LoVo (cell line): ENCODE measurements around the gene LCLAT1.
A peak's percentile ranks its signal among the peaks of the same experiment; 100 is the strongest.

ENCODE experiments used
- DNase-seq: peaks from one replicate; pipeline ENCODE4 v3.0.0-alpha.2; 2016; ENCODE audit warnings: low spot score

Gene LCLAT1

GRCh38 chr2:30447149-30448045 lies at the start of gene LCLAT1:
LCLAT1 (plus strand) TSS chr2:30447246; CDS start chr2:30525591, 78,345 bp downstream.
- peak; percentile 78 for DNase-seq

GRCh38 chr2:30398084-30398873 lies 48.8 kb upstream of the LCLAT1 start:
- no peak for DNase-seq

DNA sequence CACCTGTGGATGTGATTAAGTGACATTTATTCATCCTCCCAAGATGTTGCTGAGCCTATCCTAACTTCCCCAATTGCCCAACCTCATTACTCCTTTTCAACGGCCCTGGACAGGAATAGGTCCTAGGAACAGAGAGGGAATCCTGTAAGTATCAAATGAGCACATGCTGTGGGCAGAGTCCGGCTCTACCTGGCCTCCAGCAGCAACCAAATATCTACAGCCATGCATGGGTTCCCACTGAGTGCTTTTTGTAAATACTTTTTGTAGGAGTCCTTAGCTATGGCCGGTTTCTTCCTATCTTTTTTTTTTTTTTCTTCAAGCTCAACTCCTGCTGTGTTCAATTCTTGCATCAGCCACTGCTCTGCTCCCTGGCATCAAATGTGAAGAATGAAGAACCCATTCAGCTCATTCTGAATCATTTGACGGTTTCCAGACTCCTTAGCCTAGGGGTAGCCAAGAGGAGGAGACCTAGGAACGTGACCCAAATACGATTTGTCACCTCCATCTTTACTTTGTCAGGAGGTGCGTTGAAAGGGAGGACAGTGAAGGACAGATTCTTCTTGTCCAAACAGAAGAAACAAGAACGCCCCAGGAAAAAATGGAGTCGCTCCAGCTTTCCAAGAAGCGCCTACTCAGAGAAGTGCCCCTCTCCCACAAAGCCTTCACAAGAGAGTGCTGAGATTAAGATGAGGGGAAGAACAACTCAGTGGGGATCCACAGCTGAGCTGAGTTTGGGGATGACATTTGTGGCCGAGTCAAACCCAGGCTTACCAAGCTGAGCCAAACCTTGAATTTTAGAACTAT lies 46.7 kb upstream of the LCLAT1 start:
- DNase-seq: no peak

GRCh38 chr2:30402441-30403182 lies 44.4 kb upstream of the LCLAT1 start:
- DNase-seq: no peak

DNA sequence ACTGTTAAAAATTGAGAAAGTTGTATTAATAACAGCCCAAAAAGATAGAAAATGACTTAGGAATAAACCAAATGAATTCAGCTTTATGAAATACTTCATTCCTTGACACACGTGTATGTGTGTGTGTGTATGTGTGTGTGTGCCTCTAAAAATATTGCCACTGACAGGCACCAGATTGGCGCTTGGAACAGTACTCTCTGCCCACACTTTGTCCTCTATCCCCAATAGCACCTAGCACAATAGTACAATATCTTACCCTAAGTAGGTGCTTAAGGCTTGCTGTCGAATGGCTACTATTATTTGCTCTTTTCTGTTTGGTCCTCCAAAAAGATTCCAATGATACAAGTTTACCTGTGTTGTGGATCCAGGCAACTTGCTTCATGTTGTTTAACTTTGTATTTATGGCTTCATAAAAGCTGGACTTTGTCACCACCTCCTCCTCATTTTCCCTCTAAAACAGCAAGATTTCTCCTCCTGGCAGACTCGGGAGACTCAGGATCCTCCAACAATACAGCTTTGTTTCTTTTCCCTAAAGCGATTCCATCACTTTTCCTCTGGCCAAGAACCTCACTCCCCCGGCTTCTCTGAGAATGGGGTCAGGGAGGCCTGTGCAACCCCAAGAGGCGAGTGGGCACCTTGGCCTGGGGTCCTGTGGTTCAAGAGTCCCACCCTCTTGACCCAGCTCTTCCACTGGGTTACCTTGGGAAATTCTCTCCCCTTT lies 43.3 kb upstream of the LCLAT1 start:
- DNase-seq: peak; percentile 5

DNA sequence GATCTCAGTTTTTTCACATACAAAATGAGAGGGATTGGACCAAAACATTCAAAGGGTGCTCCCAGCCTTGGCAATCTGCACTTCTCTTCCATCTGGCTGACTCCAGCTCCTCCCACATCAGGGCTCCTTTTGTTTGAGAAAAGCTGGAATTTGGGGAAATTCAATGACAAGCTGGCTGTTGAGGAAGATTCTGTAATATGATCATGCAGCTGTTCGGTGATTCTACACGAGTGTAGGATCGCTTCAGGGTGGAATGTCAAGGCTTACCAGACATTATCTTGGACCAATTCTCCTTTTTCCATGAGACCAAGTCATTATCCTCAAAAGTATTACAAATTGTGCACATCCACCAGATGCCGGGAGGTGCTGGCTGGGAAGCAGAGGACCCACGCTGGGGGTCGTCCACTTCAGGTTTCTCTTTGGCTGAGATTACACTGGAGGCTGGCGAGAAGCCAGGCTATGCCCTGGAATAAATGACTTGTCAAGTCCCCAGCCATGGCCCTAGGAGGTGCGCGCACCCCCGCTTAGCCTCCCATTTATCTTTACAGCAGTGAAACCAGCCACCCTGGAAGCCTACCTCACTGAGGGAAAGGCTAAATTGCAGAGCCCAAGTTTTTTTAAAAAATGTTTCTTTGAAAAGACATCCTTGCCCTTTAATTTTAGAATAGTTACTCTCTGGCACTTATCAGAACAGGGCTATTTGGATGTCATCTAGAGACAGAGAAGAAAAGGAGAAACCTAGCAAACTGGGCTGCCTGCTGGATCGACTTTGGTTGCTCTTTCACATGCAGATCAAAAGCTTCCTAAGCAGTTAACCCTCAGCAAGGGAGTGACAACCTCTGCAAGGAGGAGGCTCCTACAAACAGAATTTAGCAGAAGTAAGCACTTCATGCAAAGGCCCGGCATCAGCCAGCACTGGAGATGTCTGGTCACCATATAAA lies 42.5 kb upstream of the LCLAT1 start:
- DNase-seq: no peak

GRCh38 chr2:30405260-30405605 lies 41.8 kb upstream of the LCLAT1 start:
- DNase-seq: no peak

DNA sequence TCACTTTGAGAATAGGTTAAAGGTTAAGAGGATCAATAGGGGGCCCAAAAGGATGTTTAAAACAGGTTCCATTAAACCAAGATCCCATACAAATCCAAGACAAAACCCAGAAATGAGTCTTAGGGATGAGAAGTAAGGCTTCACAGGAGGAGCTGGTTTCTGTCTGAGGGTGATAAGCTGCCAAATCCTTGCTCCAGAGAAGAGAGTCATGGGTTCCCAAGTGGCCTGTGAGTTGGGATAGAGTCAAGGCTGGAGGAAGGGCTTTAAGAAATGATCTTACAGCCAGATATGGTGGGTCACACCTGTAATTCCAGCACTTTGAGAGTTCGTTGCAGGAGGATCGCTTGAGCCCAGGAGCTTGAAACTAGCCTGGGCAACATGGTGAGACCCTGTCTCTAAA lies 40.2 kb upstream of the LCLAT1 start:
- no peak for DNase-seq

DNA sequence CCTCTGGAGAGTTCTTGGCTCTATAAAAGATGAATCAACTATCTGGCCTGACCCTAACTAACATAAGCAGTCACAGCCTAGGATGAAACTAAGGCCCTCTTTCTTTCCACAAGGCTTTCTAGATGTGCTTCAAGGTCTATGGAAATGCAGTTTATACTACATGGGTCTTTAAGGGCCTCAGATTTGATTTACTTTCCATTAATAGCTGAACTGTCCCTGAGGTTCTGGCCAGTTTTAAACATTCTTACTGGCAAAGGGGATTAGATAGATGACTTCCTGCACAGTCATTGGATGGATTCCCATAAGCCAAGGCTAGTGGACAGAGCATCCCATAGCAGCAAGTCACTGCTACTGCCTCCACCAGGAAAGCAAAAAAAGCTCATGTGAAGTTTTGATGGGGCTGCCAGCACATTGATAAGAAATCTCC lies 38.1 kb upstream of the LCLAT1 start:
- no peak for DNase-seq

GRCh38 chr2:30410217-30410616 lies 36.8 kb upstream of the LCLAT1 start:
- no peak for DNase-seq

DNA sequence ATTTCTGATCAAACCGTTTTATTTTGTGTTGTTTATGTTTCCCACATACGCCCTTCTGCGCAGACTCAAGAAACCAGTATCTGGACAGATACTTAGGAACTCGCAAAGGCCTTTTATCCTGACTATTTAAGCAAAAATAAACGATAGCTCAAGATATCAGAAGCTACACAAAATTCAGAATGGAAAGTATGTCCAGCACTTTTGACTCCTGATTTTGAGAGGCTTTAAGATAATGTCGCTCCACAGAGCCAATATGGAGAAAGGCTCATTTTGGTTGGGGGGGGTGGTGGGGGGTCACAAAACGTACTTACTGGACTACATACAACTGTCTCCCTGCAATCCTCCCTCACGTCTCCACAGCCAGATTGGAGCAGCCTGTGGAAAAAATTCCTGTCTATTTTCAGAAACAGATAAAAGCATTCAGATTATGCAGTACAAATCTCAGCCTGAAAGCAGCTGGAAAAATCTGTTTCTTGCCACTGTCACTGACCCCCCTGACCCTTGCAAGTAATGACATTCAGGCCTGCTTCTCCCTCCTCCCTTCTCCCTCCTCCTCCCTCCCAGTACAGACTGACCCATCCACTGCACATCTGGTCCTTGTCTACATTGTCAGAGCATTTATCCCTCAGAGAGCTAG lies 34.9 kb upstream of the LCLAT1 start:
- no peak for DNase-seq

- DNase-seq: no peak
These were observed 34.1 kb upstream of the LCLAT1 start for GRCh38 chr2:30412684-30413570.

GRCh38 chr2:30414961-30415360 lies 32.1 kb upstream of the LCLAT1 start:
- no peak for DNase-seq

DNA sequence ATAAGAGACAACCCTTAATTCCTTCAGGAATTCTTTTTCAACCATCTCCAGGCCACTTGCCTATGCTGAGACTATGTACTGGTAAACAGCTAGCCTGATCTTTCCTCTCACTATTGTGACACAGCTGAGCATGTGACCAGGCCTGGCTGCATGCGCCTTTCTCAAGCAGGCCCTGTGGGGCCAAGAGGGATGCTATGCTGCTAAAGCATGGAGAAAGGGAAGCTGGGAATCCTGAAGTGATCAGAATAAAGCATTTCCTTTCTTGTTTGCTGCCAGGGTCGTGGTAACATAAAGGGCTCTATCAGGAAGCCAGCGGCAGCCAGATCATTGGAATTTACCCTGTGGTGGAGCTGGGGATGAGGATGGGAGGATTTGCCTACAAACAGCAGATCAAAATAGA lies 29.8 kb upstream of the LCLAT1 start:
- no peak for DNase-seq

- no peak for DNase-seq
These were observed 25.9 kb upstream of the LCLAT1 start for GRCh38 chr2:30421026-30421603.

- DNase-seq: no peak
These were observed 25.2 kb upstream of the LCLAT1 start for GRCh38 chr2:30421604-30422443.

- DNase-seq: peak; percentile 6
These were observed 24.5 kb upstream of the LCLAT1 start for GRCh38 chr2:30422444-30423040.
